Stomach (tissue), 4 donors: ENCODE results near the gene CCDC12.

Experiments used
- POLR2AphosphoS5 ChIP-seq, 3 donors: sonication (generic); formaldehyde crosslinking; IDR thresholded peaks; one replicate each; pipeline ENCODE4 v1.6.1; 2016; ENCODE audit warnings: antibody characterized with exemption in 3 of 3
- TF ChIP-seq, protein P1 (sequence below), 7 experiments: fragments of 450-650 bp in 4 of 7; fragments of 200-600 bp in 3 of 7; sonication (generic) in 3 of 7; IDR thresholded peaks; one replicate each; pipeline ENCODE4 v1.5.1; 2016 to 2019; ENCODE audit warnings: antibody characterized with exemption in 7 of 7, control low read depth in 2 of 7, mild to moderate bottlenecking in 1 of 7

DNA sequence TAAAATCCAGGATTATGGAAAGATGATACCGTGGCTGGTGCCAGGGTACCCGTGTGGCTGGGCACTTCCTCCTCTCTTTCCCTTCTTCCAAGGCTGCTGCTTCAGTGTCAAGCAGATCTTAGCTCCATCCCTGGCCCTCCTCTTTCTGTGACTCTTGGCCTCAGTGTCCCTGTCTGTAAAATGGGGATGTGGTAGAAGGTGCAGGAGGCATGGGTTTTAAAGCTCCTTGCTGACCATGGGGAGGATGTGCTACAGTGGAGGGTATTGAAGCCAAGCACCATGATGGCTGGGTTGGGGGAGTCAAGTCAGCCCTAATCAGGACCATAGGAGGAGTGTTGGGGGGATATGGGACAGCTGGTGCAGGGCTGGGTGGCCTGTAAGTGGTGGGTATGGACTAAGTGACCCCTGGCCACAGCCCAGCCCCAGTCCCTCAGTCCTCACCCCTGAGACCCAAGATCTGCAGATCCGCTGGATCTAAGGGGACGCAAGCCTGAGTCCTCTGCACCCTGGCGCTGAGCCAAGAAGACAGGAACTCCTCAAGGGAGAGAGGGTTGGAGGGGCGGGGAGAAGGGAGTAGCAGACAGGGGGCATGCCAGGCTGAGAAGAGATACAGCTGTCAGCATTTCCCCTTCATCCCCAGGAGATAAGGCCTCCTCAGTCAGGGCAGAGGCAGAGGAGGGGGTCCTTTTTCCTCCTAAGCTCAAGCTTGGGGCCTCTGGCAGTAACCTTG, 87.0 kb downstream of the CCDC12 start:
- TF ChIP-seq POLR2AphosphoS5 (IDR thresholded peaks at IDR 0.05): no peak
- TF ChIP-seq, protein P1, sequence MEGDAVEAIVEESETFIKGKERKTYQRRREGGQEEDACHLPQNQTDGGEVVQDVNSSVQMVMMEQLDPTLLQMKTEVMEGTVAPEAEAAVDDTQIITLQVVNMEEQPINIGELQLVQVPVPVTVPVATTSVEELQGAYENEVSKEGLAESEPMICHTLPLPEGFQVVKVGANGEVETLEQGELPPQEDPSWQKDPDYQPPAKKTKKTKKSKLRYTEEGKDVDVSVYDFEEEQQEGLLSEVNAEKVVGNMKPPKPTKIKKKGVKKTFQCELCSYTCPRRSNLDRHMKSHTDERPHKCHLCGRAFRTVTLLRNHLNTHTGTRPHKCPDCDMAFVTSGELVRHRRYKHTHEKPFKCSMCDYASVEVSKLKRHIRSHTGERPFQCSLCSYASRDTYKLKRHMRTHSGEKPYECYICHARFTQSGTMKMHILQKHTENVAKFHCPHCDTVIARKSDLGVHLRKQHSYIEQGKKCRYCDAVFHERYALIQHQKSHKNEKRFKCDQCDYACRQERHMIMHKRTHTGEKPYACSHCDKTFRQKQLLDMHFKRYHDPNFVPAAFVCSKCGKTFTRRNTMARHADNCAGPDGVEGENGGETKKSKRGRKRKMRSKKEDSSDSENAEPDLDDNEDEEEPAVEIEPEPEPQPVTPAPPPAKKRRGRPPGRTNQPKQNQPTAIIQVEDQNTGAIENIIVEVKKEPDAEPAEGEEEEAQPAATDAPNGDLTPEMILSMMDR (IDR thresholded peaks at IDR 0.05): no peak
